Measurements from ENCODE around the gene TRMT5. TPM values are rescaled to one million over a fixed set of nuclear protein-coding genes. Genes with fewer than 3 reads are reported as not detected.
A peak's percentile ranks its signal among the peaks of the same experiment; 100 is the strongest.

Gene TRMT5
- total and polyA plus RNA-seq, 9 of the 15 experiments (the other 6 are each of a cell fraction or from before 2014, with no cell fraction given) = 8.4 to 20.0 (median 15.1) TPM

GRCh38 chr14:60981633-60982455 is 965 bp upstream of the TRMT5 start (continued):
- TF ChIP-seq ZNF76 (CRISPR knock-in tag; IDR thresholded peaks at IDR 0.05; ENCODE audit: borderline replicate concordance) = no peak
- TF ChIP-seq ZNF699 (CRISPR knock-in tag; IDR thresholded peaks at IDR 0.05; ENCODE audit: insufficient replicate concordance) = no peak
- TF ChIP-seq BRD4 (IDR thresholded peaks at IDR 0.05) = no peak
- no peak for TF ChIP-seq ZNF121 (CRISPR knock-in tag; conservative IDR thresholded peaks at IDR 0.05)
- TF ChIP-seq SRF (CRISPR knock-in tag; IDR thresholded peaks at IDR 0.05) = no peak
- TF ChIP-seq ZBTB9 (CRISPR knock-in tag; IDR thresholded peaks at IDR 0.05) = no peak
- no peak for TF ChIP-seq NR2F6 (CRISPR knock-in tag; IDR thresholded peaks at IDR 0.05)
- TF ChIP-seq CREM (IDR thresholded peaks at IDR 0.05; ENCODE audit: low read depth) = 0 out of 2 replicates have a peak, but pooled peaks have one; percentile 12
- no peak for TF ChIP-seq HNRNPK (IDR thresholded peaks at IDR 0.05; ENCODE audit: low read depth, low read length, poor library complexity, severe bottlenecking)
- TF ChIP-seq CHD1 (IDR thresholded peaks at IDR 0.05; ENCODE audit: low read length) = no peak
- TF ChIP-seq PCBP2 (IDR thresholded peaks at IDR 0.05; ENCODE audit: low read depth, low read length, poor library complexity, severe bottlenecking) = no peak
- TF ChIP-seq FOXK1 (CRISPR knock-in tag; IDR thresholded peaks at IDR 0.05; ENCODE audit: borderline replicate concordance) = no peak
- peak; percentile 60; the same call in 1 of the 2 replicates for TF ChIP-seq EHMT2 (IDR thresholded peaks at IDR 0.05)
- no peak for TF ChIP-seq STAT5B (CRISPR knock-in tag; IDR thresholded peaks at IDR 0.05)
- TF ChIP-seq ZNF449 (CRISPR knock-in tag; IDR thresholded peaks at IDR 0.05) = no peak
- TF ChIP-seq ZNF436 (CRISPR knock-in tag; IDR thresholded peaks at IDR 0.05) = no peak
- TF ChIP-seq VEZF1 (CRISPR knock-in tag; IDR thresholded peaks at IDR 0.05) = no peak
- no peak for TF ChIP-seq ZC3H11A (IDR thresholded peaks at IDR 0.05; ENCODE audit: low read depth, low read length)
- TF ChIP-seq ZNF583 (CRISPR knock-in tag; IDR thresholded peaks at IDR 0.05) = no peak
- 0 out of 2 replicates have a peak, but pooled peaks have one; percentile 28 for TF ChIP-seq ZNF589 (CRISPR knock-in tag; IDR thresholded peaks at IDR 0.05; ENCODE audit: low read depth)
- TF ChIP-seq NFXL1 (CRISPR knock-in tag; IDR thresholded peaks at IDR 0.05) = no peak
- TF ChIP-seq NBN (IDR thresholded peaks at IDR 0.05; ENCODE audit: low read depth) = 0 out of 2 replicates have a peak, but pooled peaks have one; percentile 35
- TF ChIP-seq FOXJ3 (CRISPR knock-in tag; IDR thresholded peaks at IDR 0.05) = no peak
- TF ChIP-seq JUND (IDR thresholded peaks at IDR 0.05; ENCODE audit: borderline replicate concordance, low read depth, low read length) = peak; percentile 61; the same call in 1 of the 2 replicates
- TF ChIP-seq JUND (tag; IDR thresholded peaks at IDR 0.05; ENCODE audit: borderline replicate concordance, low read depth, low read length) = peak; percentile 18; the same call in 1 of the 3 replicates
- no peak for TF ChIP-seq TAF9B (IDR thresholded peaks at IDR 0.05; ENCODE audit: partially characterized antibody)
